HCT116 (cell line): ENCODE measurements around the gene DYNC2I2. TPM values are rescaled to one million over a fixed set of nuclear protein-coding genes. Genes with fewer than 3 reads are reported as not detected.

ENCODE experiments used
- ATAC-seq: fragments of 200-7000 bp; cut with Tn5 transposase; 2 replicates; pipeline ENCODE4 v1.9.1; 2020; ENCODE audit warnings: mild to moderate bottlenecking, moderate library complexity
- BruUV-seq: library from RNA; stranded (reverse); fragments of 400-500 nt; replicated peaks from 2 replicates; lab custom pipeline; 2021; lab: Mats Ljungman, UMichigan
- CTCF ChIA-PET: fragments of 300-600 bp; sonication (Branson Sonifier 250); formaldehyde crosslinking; loops from one replicate; lab custom pipeline; 2021; ENCODE audit warnings: antibody characterized with exemption; lab: Charles Lee
- POLR2A ChIA-PET: fragments of 300-600, 350-600 bp; sonication (Branson Sonifier 250); formaldehyde crosslinking; loops from one replicate; lab custom pipeline; 2021; ENCODE audit warnings: antibody characterized with exemption; lab: Charles Lee
- RAD21 ChIA-PET, 2 experiments: fragments of 300-600 bp; sonication (Branson Sonifier 250); formaldehyde crosslinking; loops; one replicate each; lab custom pipeline; 2023; ENCODE audit warnings: low total read pairs in 2 of 2; ENCODE audit not compliant: uncharacterized antibody in 2 of 2, unreplicated experiment in 2 of 2, low non-redundant PET in 1 of 2; lab: Charles Lee
- DNase-seq: peaks from one replicate; pipeline ENCODE4 v3.0.0-alpha.2; 2010; ENCODE audit warnings: low read depth, low spot score
- H2AFZ ChIP-seq: fragments of 200-600 bp; shearing (Covaris generic), sonication (generic); 2 replicates; pipeline ENCODE4 v1.6.1; 2017; ENCODE audit warnings: low read depth, mixed run types, mixed read lengths, antibody characterized with exemption, low read length; ENCODE audit not compliant: poor library complexity, severe bottlenecking
- H3K27ac ChIP-seq: 2 replicates; pipeline ENCODE4 v1.5.1; 2012; ENCODE audit warnings: low read depth, low read length
- H3K27me3 ChIP-seq: fragments of 200-600 bp; sonication (generic); 2 replicates; pipeline ENCODE4 v1.6.1; 2016; ENCODE audit warnings: mixed run types, low read length, mixed read lengths; ENCODE audit not compliant: insufficient read depth
- H3K36me3 ChIP-seq, 2 experiments: fragments of 200-500 bp in 1 of 2; fragments of 200-600 bp in 1 of 2; sonication (Bioruptor generic) in 1 of 2; sonication (generic) in 1 of 2; 2 replicates each; pipeline versions ENCODE4 v1.5.1 to v1.6.1; 2014 to 2016; ENCODE audit warnings: low read length in 2 of 2, inconsistent platforms in 1 of 2, mixed read lengths in 1 of 2, mixed run types in 1 of 2; ENCODE audit not compliant: insufficient read depth in 2 of 2, control insufficient read depth in 1 of 2
- H3K4me1 ChIP-seq, 2 experiments: fragments of 200-600 bp in 1 of 2; sonication (generic) in 1 of 2; 2 replicates each; pipeline versions ENCODE4 v1.5.1 to v1.6.1; 2012 to 2017; ENCODE audit warnings: low read length in 2 of 2, inconsistent platforms in 1 of 2, mild to moderate bottlenecking in 1 of 2, mixed read lengths in 1 of 2, mixed run types in 1 of 2, moderate library complexity in 1 of 2; ENCODE audit not compliant: insufficient read depth in 2 of 2, control insufficient read depth in 1 of 2
- H3K4me2 ChIP-seq: fragments of 200-600 bp; sonication (generic); 2 replicates; pipeline ENCODE4 v1.6.1; 2017; ENCODE audit warnings: mixed run types, low read length, mixed read lengths
- H3K4me3 ChIP-seq, 2 experiments: fragments of 200-600 bp in 1 of 2; sonication (generic) in 1 of 2; replicated peaks in 1 of 2; 2 replicates each; pipeline ENCODE4 v1.5.1; 2011 to 2016; ENCODE audit warnings: low read length in 2 of 2, control low read depth in 1 of 2, low read depth in 1 of 2, mild to moderate bottlenecking in 1 of 2, mixed read lengths in 1 of 2, mixed run types in 1 of 2
- H3K79me2 ChIP-seq: fragments of 200-600 bp; sonication (generic); 2 replicates; pipeline ENCODE4 v1.6.1; 2017; ENCODE audit warnings: mild to moderate bottlenecking, mixed run types, low read length, moderate library complexity, mixed read lengths; ENCODE audit not compliant: insufficient read depth
- H3K9ac ChIP-seq: fragments of 200-600 bp; sonication (generic); 2 replicates; pipeline ENCODE4 v1.6.1; 2016; ENCODE audit warnings: low read length, mixed read lengths
- H3K9me2 ChIP-seq: fragments of 200-600 bp; sonication (generic), shearing (Covaris generic); 2 replicates; pipeline ENCODE4 v1.6.1; 2017; ENCODE audit warnings: mixed run types, mild to moderate bottlenecking, moderate library complexity; ENCODE audit not compliant: insufficient read depth
- H3K9me3 ChIP-seq, 2 experiments: fragments of 200-500 bp in 1 of 2; fragments of 200-600 bp in 1 of 2; sonication (Bioruptor generic) in 1 of 2; sonication (generic) in 1 of 2; 2 replicates each; pipeline ENCODE4 v1.6.1; 2014 to 2017; ENCODE audit warnings: low read length in 2 of 2, mixed read lengths in 2 of 2, inconsistent platforms in 1 of 2, low read depth in 1 of 2, mild to moderate bottlenecking in 1 of 2, mixed run types in 1 of 2, moderate library complexity in 1 of 2; ENCODE audit not compliant: control insufficient read depth in 1 of 2, insufficient read depth in 1 of 2
- H4K20me1 ChIP-seq: fragments of 200-600 bp; sonication (generic), shearing (Covaris generic); 2 replicates; pipeline ENCODE4 v1.6.1; 2017; ENCODE audit warnings: mixed run types, mild to moderate bottlenecking, moderate library complexity; ENCODE audit not compliant: insufficient read depth
- CBX3 ChIP-seq: IDR thresholded peaks from 2 replicates; pipeline ENCODE4 v1.6.1; 2012; ENCODE audit warnings: low read depth
- CEBPB ChIP-seq: IDR thresholded peaks from 2 replicates; pipeline ENCODE4 v1.6.1; 2012; ENCODE audit warnings: low read depth
- CTCF ChIP-seq, 3 experiments: fragments of 200-600 bp in 1 of 3; sonication (generic) in 1 of 3; IDR thresholded peaks in 2 of 3; conservative IDR thresholded peaks in 1 of 3; 2 replicates each; pipeline ENCODE4 v1.5.1; 2012 to 2017; ENCODE audit warnings: low read depth in 2 of 3, low read length in 2 of 3, antibody characterized with exemption in 1 of 3, borderline replicate concordance in 1 of 3, control low read depth in 1 of 3, mild to moderate bottlenecking in 1 of 3, mixed read lengths in 1 of 3, mixed run types in 1 of 3, moderate library complexity in 1 of 3; ENCODE audit not compliant: insufficient read depth in 1 of 3
- ELF1 ChIP-seq: IDR thresholded peaks from 2 replicates; pipeline ENCODE4 v1.6.1; 2012; ENCODE audit warnings: low read depth, borderline replicate concordance
- EZH2 ChIP-seq: fragments of 200-600 bp; sonication (generic); IDR thresholded peaks from 2 replicates; pipeline ENCODE4 v1.6.1; 2017; ENCODE audit warnings: antibody characterized with exemption, mixed run types
- EZH2phosphoT487 ChIP-seq: fragments of 200-600 bp; IDR thresholded peaks from 2 replicates; pipeline ENCODE4 v1.6.1; 2018; ENCODE audit warnings: antibody characterized with exemption, borderline replicate concordance
- FOSL1 ChIP-seq: IDR thresholded peaks from 2 replicates; pipeline ENCODE4 v1.6.1; 2012; ENCODE audit warnings: low read depth
- JUND ChIP-seq: IDR thresholded peaks from 2 replicates; pipeline ENCODE4 v1.6.1; 2012
- POLR2A ChIP-seq: IDR thresholded peaks from 2 replicates; pipeline ENCODE4 v1.7.0; 2011; ENCODE audit warnings: borderline replicate concordance; ENCODE audit not compliant: insufficient read depth, insufficient read length; ENCODE audit errors: extremely low read depth
- SP1 ChIP-seq: IDR thresholded peaks from 2 replicates; pipeline ENCODE4 v1.6.1; 2012; ENCODE audit warnings: low read depth
- SRF ChIP-seq: IDR thresholded peaks from 2 replicates; pipeline ENCODE4 v1.6.1; 2012; ENCODE audit warnings: low read depth
- TCF7L2 ChIP-seq: IDR thresholded peaks from 2 replicates; pipeline ENCODE4 v1.7.0; 2011; ENCODE audit warnings: borderline replicate concordance, inconsistent platforms; ENCODE audit not compliant: insufficient read depth, insufficient read length; ENCODE audit errors: extremely low read depth
- YY1 ChIP-seq: IDR thresholded peaks from 2 replicates; pipeline ENCODE4 v1.6.1; 2011; ENCODE audit warnings: low read length, low read depth, moderate library complexity, mild to moderate bottlenecking; ENCODE audit not compliant: insufficient replicate concordance; ENCODE audit errors: extremely low read depth
- ZNF274 ChIP-seq: fragments of 200-500 bp; sonication (Bioruptor generic); IDR thresholded peaks from 2 replicates; pipeline ENCODE4 v1.6.1; 2014; ENCODE audit warnings: mild to moderate bottlenecking, low read depth, low read length, inconsistent platforms
- intact Hi-C: fragments of 100-400 bp; cut with micrococcal nuclease; formaldehyde crosslinking; loops from 2 replicates; pipeline ENCODE4 v1.10.0; 2022
- total RNA-seq: library from RNA; stranded (reverse); gene quantifications from one replicate; pipeline ENCODE4 v1.2.1, GENCODE V29; 2021; ENCODE audit not compliant: unreplicated experiment
- TF ChIP-seq, protein P1 (sequence below): IDR thresholded peaks from 2 replicates; pipeline ENCODE4 v1.6.1; 2012
- TF ChIP-seq, protein P2 (sequence below): IDR thresholded peaks from 2 replicates; pipeline ENCODE4 v1.6.1; 2012; ENCODE audit warnings: low read depth

DYNC2I2 gene
- total RNA-seq, 1 experiment from 2014 or later = 155 TPM

DNA sequence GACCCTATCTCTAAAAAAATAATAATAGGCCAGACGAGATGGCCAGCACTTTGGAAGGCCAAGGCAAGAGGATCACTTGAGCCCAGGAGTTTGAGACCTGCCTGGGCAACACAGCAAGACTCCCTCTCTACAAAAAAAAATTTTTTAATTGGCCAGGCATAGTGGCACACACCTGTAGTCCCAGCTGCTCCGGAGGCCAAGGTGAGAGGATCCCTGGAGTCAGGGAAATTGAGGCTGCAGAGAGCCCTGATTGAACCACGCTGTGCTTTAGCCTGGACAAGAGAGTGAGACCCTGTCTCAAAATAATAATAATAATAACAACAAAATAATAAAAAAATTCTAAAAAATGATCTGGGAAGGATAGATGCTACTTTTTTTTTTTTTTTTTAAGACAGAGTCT, 1.1 kb upstream of the DYNC2I2 start (continued):
- TF ChIP-seq EZH2phosphoT487 (no peak), SP1 (no peak), TCF7L2 (no peak), CTCF (IDR thresholded peaks at IDR 0.05 in 2 of 3, conservative IDR thresholded peaks at IDR 0.05 in 1 of 3; ENCODE audit: borderline replicate concordance in 1 of 3, insufficient read depth in 1 of 3, low read depth in 2 of 3, low read length in 2 of 3) (no peak), CBX3 (no peak)
- TF ChIP-seq, protein P1, sequence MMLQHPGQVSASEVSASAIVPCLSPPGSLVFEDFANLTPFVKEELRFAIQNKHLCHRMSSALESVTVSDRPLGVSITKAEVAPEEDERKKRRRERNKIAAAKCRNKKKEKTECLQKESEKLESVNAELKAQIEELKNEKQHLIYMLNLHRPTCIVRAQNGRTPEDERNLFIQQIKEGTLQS = no peak

DNA sequence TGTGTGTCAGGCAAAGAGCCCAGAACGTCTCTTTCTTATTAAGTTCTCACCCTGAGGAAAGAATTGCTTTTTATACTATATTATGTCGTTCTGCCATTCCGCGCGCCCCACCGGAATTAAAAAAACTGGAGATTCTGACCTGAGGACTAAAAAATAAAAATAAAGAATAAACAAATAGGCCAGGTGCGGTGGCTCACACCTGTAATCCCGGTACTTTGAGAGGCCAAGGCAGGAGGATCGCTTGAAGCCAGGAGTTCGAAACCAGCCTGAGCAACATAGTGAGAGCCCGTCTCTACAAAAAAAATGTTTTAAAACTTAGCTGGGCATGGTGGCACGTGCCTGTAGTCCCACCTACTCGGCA, 677 bp upstream of the DYNC2I2 start:
- H3K27ac ChIP-seq = peak overlapping the region; percentile 90
- TSS peak; percentile 95 for BruUV-seq
- H3K9me2 ChIP-seq = no peaks in the 10 kb centered on the region
- ATAC-seq = no peak
- H3K36me3 ChIP-seq = no peaks in the 10 kb centered on the region; a peak in 1 of 4 replicates
- H3K4me2 ChIP-seq = peak overlapping the region; percentile 99
- H2AFZ ChIP-seq = peak overlapping the region; percentile 18
- no peaks in the 10 kb centered on the region for H3K27me3 ChIP-seq
- RAD21 ChIA-PET = no interaction called here
- peaks cover 6 to 32% of the 10 kb centered on the region in 2 experiments for H3K4me1 ChIP-seq
- H3K9ac ChIP-seq = peak overlapping the region; percentile 98
- H4K20me1 ChIP-seq = no peaks in the 10 kb centered on the region
- DNase-seq = no peak
- POLR2A ChIA-PET = interaction anchor here (0.8 to 1.1 kb wide), 4 partner anchors 9 to 50 kb away, joined by 3 to 4 read pairs (median 3); no protein-coding TSS in a partner anchor
- H3K4me3 ChIP-seq = peak overlapping the region; percentile 75 to 83
- CTCF ChIA-PET = interaction anchor here (1.1 kb wide), 1 partner anchor 22 kb away, joined by 3 read pairs; no protein-coding TSS in a partner anchor
- intact Hi-C loops = no loop called here
- peaks cover 35% of the 10 kb centered on the region for H3K79me2 ChIP-seq
- H3K9me3 ChIP-seq = no peaks in the 10 kb centered on the region
- TF ChIP-seq YY1 (no peak), SP1 (no peak), ZNF274 (no peak), FOSL1 (no peak), EZH2phosphoT487 (no peak), POLR2A (no peak), EZH2 (no peak), SRF (no peak), CEBPB (no peak), CTCF (IDR thresholded peaks at IDR 0.05 in 2 of 3, conservative IDR thresholded peaks at IDR 0.05 in 1 of 3; ENCODE audit: borderline replicate concordance in 1 of 3, insufficient read depth in 1 of 3, low read depth in 2 of 3, low read length in 2 of 3) (no peak), ELF1 (no peak), JUND (no peak), CBX3 (no peak)
- TF ChIP-seq, protein P2, sequence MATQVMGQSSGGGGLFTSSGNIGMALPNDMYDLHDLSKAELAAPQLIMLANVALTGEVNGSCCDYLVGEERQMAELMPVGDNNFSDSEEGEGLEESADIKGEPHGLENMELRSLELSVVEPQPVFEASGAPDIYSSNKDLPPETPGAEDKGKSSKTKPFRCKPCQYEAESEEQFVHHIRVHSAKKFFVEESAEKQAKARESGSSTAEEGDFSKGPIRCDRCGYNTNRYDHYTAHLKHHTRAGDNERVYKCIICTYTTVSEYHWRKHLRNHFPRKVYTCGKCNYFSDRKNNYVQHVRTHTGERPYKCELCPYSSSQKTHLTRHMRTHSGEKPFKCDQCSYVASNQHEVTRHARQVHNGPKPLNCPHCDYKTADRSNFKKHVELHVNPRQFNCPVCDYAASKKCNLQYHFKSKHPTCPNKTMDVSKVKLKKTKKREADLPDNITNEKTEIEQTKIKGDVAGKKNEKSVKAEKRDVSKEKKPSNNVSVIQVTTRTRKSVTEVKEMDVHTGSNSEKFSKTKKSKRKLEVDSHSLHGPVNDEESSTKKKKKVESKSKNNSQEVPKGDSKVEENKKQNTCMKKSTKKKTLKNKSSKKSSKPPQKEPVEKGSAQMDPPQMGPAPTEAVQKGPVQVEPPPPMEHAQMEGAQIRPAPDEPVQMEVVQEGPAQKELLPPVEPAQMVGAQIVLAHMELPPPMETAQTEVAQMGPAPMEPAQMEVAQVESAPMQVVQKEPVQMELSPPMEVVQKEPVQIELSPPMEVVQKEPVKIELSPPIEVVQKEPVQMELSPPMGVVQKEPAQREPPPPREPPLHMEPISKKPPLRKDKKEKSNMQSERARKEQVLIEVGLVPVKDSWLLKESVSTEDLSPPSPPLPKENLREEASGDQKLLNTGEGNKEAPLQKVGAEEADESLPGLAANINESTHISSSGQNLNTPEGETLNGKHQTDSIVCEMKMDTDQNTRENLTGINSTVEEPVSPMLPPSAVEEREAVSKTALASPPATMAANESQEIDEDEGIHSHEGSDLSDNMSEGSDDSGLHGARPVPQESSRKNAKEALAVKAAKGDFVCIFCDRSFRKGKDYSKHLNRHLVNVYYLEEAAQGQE = no peak
- TF ChIP-seq, protein P1 = no peak
